Endothelial cell of umbilical vein (primary cell): ENCODE measurements around the gene GPR37L1. TPM values are rescaled to one million over a fixed set of nuclear protein-coding genes. Genes with fewer than 3 reads are reported as not detected.

Experiments used
- BruUV-seq: library from RNA; stranded (reverse); fragments of 400-500 nt; replicated peaks from 2 replicates; lab custom pipeline; 2021; lab: Mats Ljungman, UMichigan
- CTCF ChIA-PET: fragments of 300-600, 350-600 bp; sonication (Branson Sonifier 250); formaldehyde crosslinking; loops from one replicate; lab custom pipeline; 2021; ENCODE audit warnings: antibody characterized with exemption, inconsistent platforms; lab: Charles Lee
- POLR2A ChIA-PET: fragments of 300-600, 350-600 bp; sonication (Branson Sonifier 250); formaldehyde crosslinking; loops from one replicate; lab custom pipeline; 2021; ENCODE audit warnings: antibody characterized with exemption, inconsistent platforms; lab: Charles Lee
- DNase-seq: peaks from one replicate; pipeline ENCODE4 v3.0.0-alpha.2; 2011; ENCODE audit warnings: low read depth, low spot score
- FAIRE-seq: peaks from 2 replicates; lab custom pipeline; 2011; peaks lifted over from hg19 to GRCh38; lab: Jason Lieb, UNC
- H2AFZ ChIP-seq: 2 replicates; pipeline ENCODE4 v1.6.0; 2012; ENCODE audit warnings: low read depth, low read length, control low read depth, inconsistent platforms
- H3K27ac ChIP-seq: 2 replicates; pipeline ENCODE4 v1.5.1; 2011; ENCODE audit warnings: low read depth, mild to moderate bottlenecking, control low read depth, low read length, moderate library complexity; ENCODE audit not compliant: insufficient read depth
- H3K27me3 ChIP-seq, 2 experiments: 2 replicates each; pipeline versions ENCODE4 v1.6.0 to v1.6.1; 2011; ENCODE audit warnings: low read length in 2 of 2, mixed read lengths in 1 of 2; ENCODE audit not compliant: control insufficient read depth in 2 of 2, insufficient read depth in 2 of 2
- H3K36me3 ChIP-seq, 2 experiments: 2 replicates in 1 of 2; 3 replicates in 1 of 2; pipeline ENCODE4 v1.5.1; 2011; ENCODE audit warnings: low read length in 2 of 2, mild to moderate bottlenecking in 1 of 2, moderate library complexity in 1 of 2; ENCODE audit not compliant: control insufficient read depth in 2 of 2, insufficient read depth in 2 of 2; ENCODE audit errors: extremely low read depth in 1 of 2
- H3K4me1 ChIP-seq: 3 replicates; pipeline ENCODE4 v1.5.1; 2011; ENCODE audit warnings: mild to moderate bottlenecking, low read length; ENCODE audit not compliant: control insufficient read depth, insufficient read depth; ENCODE audit errors: extremely low read depth
- H3K4me2 ChIP-seq: 2 replicates; pipeline ENCODE4 v1.6.1; 2011; ENCODE audit warnings: low read length, control low read depth, mixed read lengths; ENCODE audit not compliant: insufficient read depth
- H3K4me3 ChIP-seq, 3 experiments: fragments of 200-600 bp in 1 of 3; sonication (generic), shearing (Covaris generic) in 1 of 3; replicated peaks in 1 of 3; 2 replicates each; pipeline ENCODE4 v1.5.1; 2011 to 2016; ENCODE audit warnings: control low read depth in 3 of 3, low read length in 3 of 3, mild to moderate bottlenecking in 2 of 3, inconsistent platforms in 1 of 3, low read depth in 1 of 3, moderate library complexity in 1 of 3; ENCODE audit not compliant: insufficient read depth in 1 of 3
- H3K79me2 ChIP-seq: 2 replicates; pipeline ENCODE4 v1.6.0; 2012; ENCODE audit warnings: low read length, inconsistent platforms; ENCODE audit not compliant: control insufficient read depth, insufficient read depth
- H3K9ac ChIP-seq: replicated peaks from 2 replicates; pipeline ENCODE3; 2011; ENCODE audit warnings: low read length, control low read depth; ENCODE audit not compliant: insufficient read depth; ENCODE audit errors: extremely low read depth
- H3K9me1 ChIP-seq: replicated peaks from 3 replicates; pipeline ENCODE4 v1.6.0; 2011; ENCODE audit warnings: mild to moderate bottlenecking, low read length; ENCODE audit not compliant: control insufficient read depth, insufficient read depth; ENCODE audit errors: extremely low read depth
- H3K9me3 ChIP-seq: replicated peaks from 2 replicates; pipeline ENCODE4 v1.5.1; 2012; ENCODE audit warnings: low read length, inconsistent platforms; ENCODE audit not compliant: control insufficient read depth, insufficient read depth
- H4K20me1 ChIP-seq: replicated peaks from 2 replicates; pipeline ENCODE3; 2011; ENCODE audit warnings: mild to moderate bottlenecking, low read length; ENCODE audit not compliant: control insufficient read depth, insufficient read depth; ENCODE audit errors: extremely low read depth
- CTCF ChIP-seq, 2 donors: IDR thresholded peaks; 1 replicate in 1 of 2; 2 replicates in 1 of 2; pipeline ENCODE4 v1.5.1; 2011; ENCODE audit warnings: low read length in 2 of 2, mild to moderate bottlenecking in 2 of 2, moderate library complexity in 2 of 2, control low read depth in 1 of 2, inconsistent platforms in 1 of 2, low read depth in 1 of 2; ENCODE audit not compliant: insufficient read depth in 1 of 2; ENCODE audit errors: extremely low read depth in 1 of 2
- EZH2 ChIP-seq: IDR thresholded peaks from 2 replicates; pipeline ENCODE4 v1.6.1; 2012; ENCODE audit warnings: borderline replicate concordance, low read depth, mild to moderate bottlenecking, moderate library complexity, low read length, inconsistent platforms; ENCODE audit not compliant: severe bottlenecking
- FOS ChIP-seq: IDR thresholded peaks from 2 replicates; pipeline ENCODE4 v1.6.1; 2011; ENCODE audit warnings: mild to moderate bottlenecking, low read length, moderate library complexity, borderline replicate concordance; ENCODE audit not compliant: insufficient read depth
- GATA2 ChIP-seq: IDR thresholded peaks from 2 replicates; pipeline ENCODE4 v1.7.0; 2011; ENCODE audit warnings: low read depth, mild to moderate bottlenecking, moderate library complexity, mixed read lengths, low read length; ENCODE audit not compliant: insufficient read length, insufficient read depth
- JUN ChIP-seq: IDR thresholded peaks from 2 replicates; pipeline ENCODE4 v1.6.1; 2011; ENCODE audit warnings: borderline replicate concordance, low read depth; ENCODE audit not compliant: insufficient read length, insufficient read depth
- MAX ChIP-seq: IDR thresholded peaks from 2 replicates; pipeline ENCODE4 v1.6.1; 2011; ENCODE audit not compliant: insufficient read depth, insufficient read length
- MYC ChIP-seq: IDR thresholded peaks from one replicate; pipeline ENCODE4 v1.6.1; 2011; ENCODE audit warnings: mild to moderate bottlenecking, low read depth, low read length
- POLR2A ChIP-seq: IDR thresholded peaks from 2 replicates; pipeline ENCODE4 v1.6.1; 2012; ENCODE audit warnings: low read depth, mild to moderate bottlenecking, control low read depth, low read length
- POLR2AphosphoS5 ChIP-seq: IDR thresholded peaks from 2 replicates; pipeline ENCODE4 v1.6.1; 2012; ENCODE audit warnings: low read depth, mild to moderate bottlenecking, control low read depth, low read length, moderate library complexity; ENCODE audit not compliant: insufficient read depth
- dilution Hi-C: fragments of 300-500 bp; cut with MboI; formaldehyde crosslinking; loops from one replicate; pipeline ENCODE4 v1.15.0; 2019; ENCODE audit warnings: low sequenced_read_pairs; ENCODE audit not compliant: extremely low pct_ligation_motif_present
- intact Hi-C: fragments of 100-400 bp; cut with micrococcal nuclease; formaldehyde crosslinking; loops from one replicate; pipeline ENCODE4 v1.10.0; 2022
- polyA plus RNA-seq, 4 experiments: library from polyadenylated mRNA; depleted of rRNA in 3 of 4; stranded (reverse) in 3 of 4; unstranded in 1 of 4; fragments of >200 nt; gene quantifications; 2 replicates each; pipeline versions ENCODE4 v1.2.1 to v1.2.3, GENCODE V29; 2011 to 2012; ENCODE audit warnings: missing spikeins in 1 of 4
- total RNA-seq: library from RNA; stranded (reverse); gene quantifications from 2 replicates; pipeline ENCODE4 v1.2.3, GENCODE V29; 2021

The GPR37L1 gene
- total and polyA plus RNA-seq, 2 donors (not counting 3 experiments of a cell fraction or from before 2014, with no cell fraction given) = not detected

- no peaks in the 10 kb centered on the region for H3K79me2 ChIP-seq
- POLR2A ChIA-PET = no interaction called here
Observed at GRCh38 chr1:202101184-202101583, 21.5 kb upstream of the GPR37L1 start.

DNA sequence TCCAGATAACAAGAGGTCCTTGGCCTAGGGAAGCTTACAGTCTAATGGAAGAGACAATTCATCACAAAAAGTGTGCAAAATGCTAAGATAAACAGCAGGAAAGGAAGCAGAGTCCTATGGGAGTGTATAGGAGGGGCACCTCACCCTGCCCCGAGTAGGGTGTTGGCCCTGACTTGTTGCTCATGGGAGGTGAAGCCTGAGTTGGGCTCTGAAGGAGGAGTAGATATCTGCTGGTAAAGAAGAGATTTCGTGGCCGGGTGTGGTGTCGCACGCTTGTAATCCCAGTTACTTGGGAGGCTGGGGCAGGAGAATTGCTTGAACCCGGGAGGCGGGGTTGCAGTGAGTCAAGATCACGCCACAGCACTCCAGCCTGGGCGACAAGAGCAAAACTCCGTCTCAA lies 18.6 kb upstream of the GPR37L1 start:
- ChIA-PET CTCF (no interaction called here), POLR2A (no interaction called here)

More at GRCh38 chr1:202101184-202101583, 21.5 kb upstream of the GPR37L1 start:
- Histone ChIP-seq H2AFZ (no peak overlapping the region), H3K4me2 (no peak overlapping the region), H4K20me1 (no peaks in the 10 kb centered on the region), H3K27ac (no peak overlapping the region), H3K9me3 (no peaks in the 10 kb centered on the region), H3K9ac (no peak overlapping the region), H3K27me3 (no peaks in the 10 kb centered on the region), H3K4me1 (no peaks in the 10 kb centered on the region), H3K9me1 (no peaks in the 10 kb centered on the region), H3K4me3 (no peak overlapping the region), H3K36me3 (no peaks in the 10 kb centered on the region)
- CTCF ChIA-PET = interaction anchor here (0.8 kb wide), 1 partner anchor 17 kb away, joined by 5 read pairs; no protein-coding TSS in a partner anchor
- no TSS peak for BruUV-seq
- DNase-seq = no peak
- dilution Hi-C loops = no loop called here
- FAIRE-seq = no peak
- TF ChIP-seq MYC (no peak), POLR2AphosphoS5 (no peak), POLR2A (no peak), MAX (no peak), GATA2 (no peak), EZH2 (no peak)
- intact Hi-C loops = no loop called here

More for the DNA sequence above, 18.6 kb upstream of the GPR37L1 start:
- H3K27ac ChIP-seq = no peak overlapping the region
- no peak overlapping the region for H3K4me2 ChIP-seq
- no peaks in the 10 kb centered on the region for H3K36me3 ChIP-seq
- H3K9me3 ChIP-seq = no peaks in the 10 kb centered on the region
- H3K9me1 ChIP-seq = no peaks in the 10 kb centered on the region
- intact Hi-C loops = no loop called here
- no peak overlapping the region for H2AFZ ChIP-seq
- FAIRE-seq (no peak), DNase-seq (no peak)
- BruUV-seq = no TSS peak
- dilution Hi-C loops = no loop called here
- no peak for TF ChIP-seq FOS
- no peak for TF ChIP-seq CTCF (IDR thresholded peaks at IDR 0.05; ENCODE audit: extremely low read depth in 1 of 2, insufficient read depth in 1 of 2, low read depth in 1 of 2, low read length in 2 of 2)
- no peak for TF ChIP-seq POLR2AphosphoS5
- TF ChIP-seq JUN = no peak
- H4K20me1 ChIP-seq = no peaks in the 10 kb centered on the region
- H3K79me2 ChIP-seq = no peaks in the 10 kb centered on the region
- H3K9ac ChIP-seq = no peak overlapping the region
- no peak overlapping the region for H3K4me3 ChIP-seq
- H3K4me1 ChIP-seq = no peaks in the 10 kb centered on the region
- H3K27me3 ChIP-seq = no peaks in the 10 kb centered on the region
